Neural crest cell (in vitro differentiated cells): Measurements from ENCODE around the gene MRE11. TPM values are rescaled to one million over a fixed set of nuclear protein-coding genes. Genes with fewer than 3 reads are reported as not detected.

Experiments
- DNase-seq: peaks from one replicate; pipeline ENCODE4 v3.0.0; 2021; ENCODE audit warnings: low read depth, mixed read lengths, low spot score
- H3K27ac Mint-ChIP-seq: one replicate; pipeline ENCODE4 v1.8.0; 2021; ENCODE audit warnings: mild to moderate bottlenecking, mixed read lengths; ENCODE audit not compliant: unreplicated experiment
- H3K27me3 Mint-ChIP-seq: 2 replicates; pipeline ENCODE4 v1.8.0; 2021; ENCODE audit warnings: low read depth, mild to moderate bottlenecking, mixed read lengths
- H3K36me3 Mint-ChIP-seq: 2 replicates; pipeline ENCODE4 v1.8.0; 2021; ENCODE audit warnings: low read depth, mild to moderate bottlenecking, mixed read lengths
- H3K4me1 Mint-ChIP-seq: 2 replicates; pipeline ENCODE4 v1.8.0; 2021; ENCODE audit warnings: mixed read lengths
- H3K4me3 Mint-ChIP-seq: one replicate; pipeline ENCODE4 v1.8.0; 2021; ENCODE audit warnings: mild to moderate bottlenecking, mixed read lengths
- H3K9me3 Mint-ChIP-seq: 2 replicates; pipeline ENCODE4 v1.8.0; 2021; ENCODE audit warnings: mixed read lengths
- total RNA-seq: library from RNA; stranded (reverse); gene quantifications from 2 replicates; pipeline ENCODE4 v1.2.1, GENCODE V29; 2021
- TF ChIP-seq, protein P1 (sequence below): fragments of 200-600 bp; sonication (generic); conservative IDR thresholded peaks from 2 replicates; pipeline ENCODE4 v1.5.0; 2021; ENCODE audit warnings: antibody characterized with exemption, mild to moderate bottlenecking

Gene MRE11
- total RNA-seq, 1 donor from 2014 or later: 39.4 TPM

DNA sequence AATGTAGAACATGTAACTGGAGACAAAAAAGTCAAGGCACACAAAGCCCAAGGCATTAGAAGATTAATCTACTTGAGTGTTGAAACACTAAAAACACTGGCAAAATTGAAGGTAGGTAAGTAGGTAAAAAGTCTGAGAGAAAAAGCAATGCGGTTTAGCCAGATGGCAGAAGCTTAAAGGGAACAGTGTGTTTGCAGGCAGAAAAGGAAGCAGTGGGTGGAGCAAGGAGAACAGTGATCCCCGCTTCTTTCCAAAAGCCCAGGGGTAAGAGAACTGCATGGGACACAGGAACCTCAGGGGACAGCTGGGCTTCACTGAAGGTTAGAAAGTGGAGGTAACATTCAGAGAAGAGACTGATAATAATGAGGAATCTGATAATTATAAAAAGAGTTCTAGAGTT is 16.0 kb downstream of the MRE11 start:
- no peaks in the 10 kb centered on the region for H3K4me1 Mint-ChIP-seq
- H3K4me3 Mint-ChIP-seq: no peak overlapping the region
- no peak for DNase-seq
- peaks cover 11% of the 10 kb centered on the region for H3K36me3 Mint-ChIP-seq
- no peaks in the 10 kb centered on the region for H3K9me3 Mint-ChIP-seq
- TF ChIP-seq, protein P1, sequence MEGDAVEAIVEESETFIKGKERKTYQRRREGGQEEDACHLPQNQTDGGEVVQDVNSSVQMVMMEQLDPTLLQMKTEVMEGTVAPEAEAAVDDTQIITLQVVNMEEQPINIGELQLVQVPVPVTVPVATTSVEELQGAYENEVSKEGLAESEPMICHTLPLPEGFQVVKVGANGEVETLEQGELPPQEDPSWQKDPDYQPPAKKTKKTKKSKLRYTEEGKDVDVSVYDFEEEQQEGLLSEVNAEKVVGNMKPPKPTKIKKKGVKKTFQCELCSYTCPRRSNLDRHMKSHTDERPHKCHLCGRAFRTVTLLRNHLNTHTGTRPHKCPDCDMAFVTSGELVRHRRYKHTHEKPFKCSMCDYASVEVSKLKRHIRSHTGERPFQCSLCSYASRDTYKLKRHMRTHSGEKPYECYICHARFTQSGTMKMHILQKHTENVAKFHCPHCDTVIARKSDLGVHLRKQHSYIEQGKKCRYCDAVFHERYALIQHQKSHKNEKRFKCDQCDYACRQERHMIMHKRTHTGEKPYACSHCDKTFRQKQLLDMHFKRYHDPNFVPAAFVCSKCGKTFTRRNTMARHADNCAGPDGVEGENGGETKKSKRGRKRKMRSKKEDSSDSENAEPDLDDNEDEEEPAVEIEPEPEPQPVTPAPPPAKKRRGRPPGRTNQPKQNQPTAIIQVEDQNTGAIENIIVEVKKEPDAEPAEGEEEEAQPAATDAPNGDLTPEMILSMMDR: no peak
- H3K27ac Mint-ChIP-seq: peak overlapping the region; percentile 78
- no peaks in the 10 kb centered on the region for H3K27me3 Mint-ChIP-seq

DNA sequence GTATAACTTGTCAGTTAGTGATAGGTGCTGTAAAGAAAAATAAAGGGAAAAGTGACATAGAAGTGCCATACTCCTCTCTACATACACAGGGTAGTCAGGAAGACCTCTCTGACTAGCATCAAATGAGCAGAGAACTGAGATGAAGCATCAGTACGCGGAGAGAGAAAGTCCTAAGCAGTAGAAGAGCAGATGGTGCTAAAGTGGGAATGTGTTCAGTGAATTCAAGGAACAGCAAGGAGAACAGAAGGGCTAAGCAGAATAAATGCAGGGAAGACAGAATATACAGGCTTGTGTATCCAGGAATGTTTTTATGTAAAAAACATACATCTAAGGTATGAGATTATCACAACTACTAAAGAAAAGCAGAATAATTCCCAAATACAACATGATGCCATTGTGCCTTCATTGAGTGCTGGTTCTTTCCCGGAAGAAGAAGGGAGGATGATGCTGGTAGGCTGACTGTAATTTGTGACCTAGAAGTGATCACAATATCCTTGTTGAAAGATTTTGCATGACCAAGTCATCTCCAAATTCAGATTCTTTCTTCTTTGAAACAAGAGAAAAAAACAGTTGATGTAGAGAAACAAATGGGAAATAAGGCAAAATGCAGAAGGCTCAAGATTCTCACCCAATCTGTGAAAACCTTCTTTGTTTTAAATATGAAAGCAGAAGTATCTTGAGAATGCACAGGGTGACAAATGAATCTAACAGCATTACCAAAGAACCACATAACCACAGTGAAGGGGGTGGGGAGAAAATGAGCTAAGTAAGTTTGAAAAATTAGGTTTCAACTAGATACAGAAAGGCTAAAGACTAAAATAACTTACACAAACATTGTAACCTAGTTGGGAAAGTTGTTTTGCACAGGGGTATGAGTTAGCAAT is 20.5 kb downstream of the MRE11 start:
- Mint-ChIP-seq H3K4me3 (no peak overlapping the region), H3K9me3 (no peaks in the 10 kb centered on the region), H3K27ac (no peak overlapping the region), H3K4me1 (no peaks in the 10 kb centered on the region), H3K27me3 (no peaks in the 10 kb centered on the region), H3K36me3 (peaks cover 2% of the 10 kb centered on the region)
- no peak for DNase-seq
- TF ChIP-seq, protein P1: no peak

DNA sequence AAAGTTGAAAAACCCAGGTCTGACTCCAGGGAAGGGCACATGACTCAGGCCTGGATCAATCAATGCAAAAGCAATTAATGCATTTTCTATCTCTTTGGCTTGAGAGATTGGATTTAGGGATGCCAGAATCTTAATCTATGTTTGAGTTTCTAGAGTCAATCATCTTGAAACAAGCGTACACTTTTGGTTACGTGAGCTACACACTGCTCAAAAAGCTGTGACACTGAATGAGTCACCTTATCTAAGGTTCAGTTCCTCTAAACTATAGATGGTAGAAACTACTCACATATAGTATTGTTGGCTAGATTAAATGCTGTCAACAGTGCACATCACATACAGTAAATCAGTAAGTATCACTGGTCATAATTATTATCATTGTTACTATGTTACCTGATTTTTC is 24.2 kb downstream of the MRE11 start:
- H3K9me3 Mint-ChIP-seq: no peaks in the 10 kb centered on the region
- no peaks in the 10 kb centered on the region for H3K4me1 Mint-ChIP-seq
- TF ChIP-seq, protein P1: no peak
- no peak for DNase-seq
- peaks cover 7% of the 10 kb centered on the region for H3K36me3 Mint-ChIP-seq
- no peak overlapping the region for H3K4me3 Mint-ChIP-seq
- no peaks in the 10 kb centered on the region for H3K27me3 Mint-ChIP-seq
- no peak overlapping the region for H3K27ac Mint-ChIP-seq

DNA sequence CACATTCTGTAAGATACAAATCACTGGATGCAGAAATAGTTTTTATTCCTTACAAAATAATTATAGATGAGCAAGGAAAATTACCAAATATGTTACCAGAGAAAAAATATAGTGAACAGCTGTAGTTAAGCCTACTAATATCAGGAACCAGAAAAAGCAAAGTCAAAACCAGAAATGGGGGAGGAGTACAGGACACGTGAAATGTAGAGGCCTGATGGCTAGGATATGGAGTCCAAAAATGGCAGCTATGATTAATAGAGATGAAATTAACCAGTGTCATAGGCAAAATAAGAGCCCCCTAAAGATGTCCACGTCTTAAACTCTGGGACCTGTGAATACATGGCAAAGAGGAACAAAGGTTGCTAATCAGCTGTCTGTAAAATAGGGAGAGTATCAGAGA is 34.1 kb downstream of the MRE11 start:
- no peak overlapping the region for H3K4me3 Mint-ChIP-seq
- TF ChIP-seq, protein P1: no peak

DNA sequence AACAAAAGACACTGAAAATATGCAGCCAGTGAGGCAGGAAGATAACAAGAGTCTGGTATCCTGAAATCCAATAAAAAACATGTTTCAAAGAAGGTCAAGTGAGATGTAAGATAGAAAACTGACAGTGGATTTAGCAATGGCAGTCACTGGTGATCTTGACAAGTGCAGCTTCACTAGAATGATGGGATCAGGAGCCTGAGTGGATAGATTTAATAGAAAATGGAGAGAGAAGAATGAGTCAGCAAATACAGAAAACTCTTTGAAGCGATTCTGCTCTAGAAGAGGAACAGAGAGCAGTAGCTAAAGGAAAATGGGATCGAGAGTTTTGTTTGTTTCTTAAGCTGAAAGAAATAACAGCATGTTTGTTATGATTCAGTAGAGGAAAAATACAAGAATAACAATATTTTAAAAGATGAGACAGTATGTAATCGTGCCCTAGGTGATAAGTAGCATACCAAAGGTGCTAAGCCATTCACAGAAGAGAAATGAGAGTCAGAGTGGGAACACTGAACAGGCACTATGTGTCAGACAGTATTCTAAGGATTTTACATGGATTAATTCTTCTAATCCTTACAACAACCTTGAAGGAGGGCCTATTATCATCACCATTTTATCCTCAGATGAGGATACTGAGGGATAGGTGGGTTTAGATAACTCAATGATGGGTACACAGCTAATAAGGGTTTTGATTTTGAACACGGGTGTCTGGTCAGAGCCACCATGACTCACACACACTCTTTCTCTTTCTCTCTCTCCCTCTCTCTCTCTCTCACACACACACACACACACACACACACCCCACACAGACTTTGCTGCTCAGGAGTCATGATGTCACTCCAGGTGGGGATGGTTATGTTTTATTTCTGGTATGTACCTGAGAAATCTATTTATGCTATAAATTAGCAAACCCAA is 36.3 kb downstream of the MRE11 start:
- H3K4me3 Mint-ChIP-seq: no peak overlapping the region
- no peaks in the 10 kb centered on the region for H3K4me1 Mint-ChIP-seq
- no peak overlapping the region for H3K27ac Mint-ChIP-seq
- TF ChIP-seq, protein P1: no peak
- no peaks in the 10 kb centered on the region for H3K9me3 Mint-ChIP-seq
- DNase-seq: no peak
- no peaks in the 10 kb centered on the region for H3K27me3 Mint-ChIP-seq
- H3K36me3 Mint-ChIP-seq: peaks cover 10% of the 10 kb centered on the region

More for the DNA sequence above, 34.1 kb downstream of the MRE11 start:
- Mint-ChIP-seq H3K4me1 (no peaks in the 10 kb centered on the region), H3K36me3 (peaks cover 23% of the 10 kb centered on the region), H3K27ac (no peak overlapping the region), H3K27me3 (no peaks in the 10 kb centered on the region), H3K9me3 (no peaks in the 10 kb centered on the region)
- no peak for DNase-seq
